Fibroblast of villous mesenchyme (primary cell): ENCODE data around the gene TAF11L14. TPM values are rescaled to one million over a fixed set of nuclear protein-coding genes. Genes with fewer than 3 reads are reported as not detected.
"Not testable (repeated sequence)": the region's sequence is repeated elsewhere in the genome, so short reads cannot be mapped to it uniquely, and the experiment has no call there.

Source experiments
- DNase-seq: peaks from one replicate; pipeline ENCODE4 v3.0.0-alpha.2; 2010; ENCODE audit warnings: low read depth
- H3K4me3 ChIP-seq: 2 replicates; pipeline ENCODE4 v1.5.1; 2011; ENCODE audit warnings: low read depth, mild to moderate bottlenecking, low read length
- total RNA-seq: library from RNA; depleted of rRNA; stranded (reverse); fragments of >200 nt; gene quantifications from 2 replicates; pipeline ENCODE4 v1.2.3, GENCODE V29; 2012
- TF ChIP-seq, protein P1 (sequence below): IDR thresholded peaks from 2 replicates; pipeline ENCODE4 v1.5.1; 2012; ENCODE audit warnings: low read depth, mild to moderate bottlenecking, low read length; ENCODE audit not compliant: insufficient read depth

TAF11L14 gene
- total RNA-seq: not detected in 2 replicates

DNA sequence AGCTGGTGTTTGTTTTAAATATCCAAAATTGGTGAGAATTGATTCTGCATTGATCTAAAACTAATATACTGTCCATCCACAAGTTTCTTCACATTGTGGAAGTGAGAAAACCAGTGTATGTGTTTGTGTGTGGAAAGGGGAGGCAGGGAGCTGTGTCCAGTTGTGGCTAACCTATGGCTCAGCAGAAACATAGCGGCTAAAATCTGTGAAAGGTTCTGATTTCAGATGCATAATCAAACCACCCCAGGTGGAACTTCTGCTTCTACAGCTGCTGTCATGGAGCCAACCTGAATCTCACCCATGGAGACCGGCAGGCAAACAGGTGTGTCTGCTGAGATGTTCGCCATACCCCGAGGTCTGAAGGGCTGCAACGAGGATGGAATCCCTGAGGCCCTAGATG lies at the start of gene TAF11L14:
TSS of gene TAF11L14 (plus strand) at position 301 of the 400 bp plus-strand sequence.
- TF ChIP-seq, protein P1, sequence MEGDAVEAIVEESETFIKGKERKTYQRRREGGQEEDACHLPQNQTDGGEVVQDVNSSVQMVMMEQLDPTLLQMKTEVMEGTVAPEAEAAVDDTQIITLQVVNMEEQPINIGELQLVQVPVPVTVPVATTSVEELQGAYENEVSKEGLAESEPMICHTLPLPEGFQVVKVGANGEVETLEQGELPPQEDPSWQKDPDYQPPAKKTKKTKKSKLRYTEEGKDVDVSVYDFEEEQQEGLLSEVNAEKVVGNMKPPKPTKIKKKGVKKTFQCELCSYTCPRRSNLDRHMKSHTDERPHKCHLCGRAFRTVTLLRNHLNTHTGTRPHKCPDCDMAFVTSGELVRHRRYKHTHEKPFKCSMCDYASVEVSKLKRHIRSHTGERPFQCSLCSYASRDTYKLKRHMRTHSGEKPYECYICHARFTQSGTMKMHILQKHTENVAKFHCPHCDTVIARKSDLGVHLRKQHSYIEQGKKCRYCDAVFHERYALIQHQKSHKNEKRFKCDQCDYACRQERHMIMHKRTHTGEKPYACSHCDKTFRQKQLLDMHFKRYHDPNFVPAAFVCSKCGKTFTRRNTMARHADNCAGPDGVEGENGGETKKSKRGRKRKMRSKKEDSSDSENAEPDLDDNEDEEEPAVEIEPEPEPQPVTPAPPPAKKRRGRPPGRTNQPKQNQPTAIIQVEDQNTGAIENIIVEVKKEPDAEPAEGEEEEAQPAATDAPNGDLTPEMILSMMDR: no peak
- no peak within 1 kb of the TSS for H3K4me3 ChIP-seq
- no peak for DNase-seq

DNA sequence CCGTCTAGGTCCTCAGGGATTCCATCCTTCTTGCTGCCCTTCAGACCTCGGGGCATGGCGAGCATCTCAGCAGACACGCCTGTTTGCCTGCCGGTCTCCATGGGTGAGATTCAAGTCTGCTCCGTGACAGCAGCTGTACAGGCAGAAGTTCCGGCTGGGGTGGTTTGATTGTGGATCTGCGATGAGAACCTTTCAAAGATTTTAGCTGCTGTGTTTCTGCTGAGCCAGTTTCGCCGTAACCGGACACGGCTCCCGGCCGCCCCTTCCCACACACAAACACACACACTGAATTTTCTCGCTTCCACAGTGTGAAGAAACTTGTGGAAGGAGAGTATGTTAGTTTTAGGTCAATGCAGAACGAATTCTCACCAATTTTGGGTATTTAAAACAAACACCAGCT lies 48.6 kb upstream of the TAF11L14 start, which contains the start of gene TAF11L7:
TSS of gene TAF11L7 (minus strand) at position 101 of the 400 bp plus-strand sequence.
- not testable (repeated sequence) for H3K4me3 ChIP-seq, DNase-seq

- not testable (repeated sequence) for DNase-seq, H3K4me3 ChIP-seq
These were observed 43.4 kb upstream of the TAF11L14 start, which contains the start of gene TAF11L8 for GRCh38 chr5:17590860-17591259. Gene TAF11L8, minus strand, starts transcription at chr5:17590960.

- not testable (repeated sequence) for DNase-seq, H3K4me3 ChIP-seq
These were observed 40.0 kb upstream of the TAF11L14 start, which contains the start of gene TAF11L9 for GRCh38 chr5:17594255-17594654. Gene TAF11L9, minus strand, starts transcription at chr5:17594394.

DNA sequence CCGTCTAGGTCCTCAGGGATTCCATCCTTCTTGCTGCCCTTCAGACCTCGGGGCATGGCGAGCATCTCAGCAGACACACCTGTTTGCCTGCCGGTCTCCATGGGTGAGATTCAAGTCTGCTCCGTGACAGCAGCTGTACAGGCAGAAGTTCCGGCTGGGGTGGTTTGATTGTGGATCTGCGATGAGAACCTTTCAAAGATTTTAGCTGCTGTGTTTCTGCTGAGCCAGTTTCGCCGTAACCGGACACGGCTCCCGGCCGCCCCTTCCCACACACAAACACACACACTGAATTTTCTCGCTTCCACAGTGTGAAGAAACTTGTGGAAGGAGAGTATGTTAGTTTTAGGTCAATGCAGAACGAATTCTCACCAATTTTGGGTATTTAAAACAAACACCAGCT lies 36.5 kb upstream of the TAF11L14 start, which contains the start of gene TAF11L10:
TSS of gene TAF11L10 (minus strand) at position 101 of the 400 bp plus-strand sequence.
- H3K4me3 ChIP-seq, DNase-seq: not testable (repeated sequence)

DNA sequence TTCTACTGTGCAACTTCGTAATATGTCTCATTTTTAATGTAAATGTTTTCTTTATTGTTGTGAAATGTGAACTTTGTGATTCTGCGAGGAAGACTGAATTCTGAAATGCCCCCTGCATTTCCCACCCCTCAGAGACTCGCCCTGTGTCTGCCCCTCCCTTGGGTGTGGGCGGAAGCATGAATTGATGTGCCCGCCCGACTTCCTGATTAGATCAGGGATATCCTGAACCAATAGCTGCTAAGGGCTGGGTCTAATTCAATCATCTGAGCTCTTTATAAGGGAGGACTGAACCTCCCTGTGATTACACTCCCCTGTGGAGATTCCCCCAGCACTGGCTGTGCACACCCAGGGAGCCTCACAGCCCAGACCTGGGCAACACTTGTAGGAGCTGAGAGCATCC lies 30.4 kb upstream of the TAF11L14 start, which contains the start of gene TAF11L11:
TSS of gene TAF11L11 (plus strand) at position 304 of the 400 bp plus-strand sequence.
- H3K4me3 ChIP-seq, DNase-seq: not testable (repeated sequence)

GRCh38 chr5:17604951-17605350 lies 29.3 kb upstream of the TAF11L14 start:
- no peak for DNase-seq
- H3K4me3 ChIP-seq: no peak overlapping the region

GRCh38 chr5:17607461-17607860 lies 26.8 kb upstream of the TAF11L14 start:
- H3K4me3 ChIP-seq, DNase-seq: not testable (repeated sequence)

More at GRCh38 chr5:17604951-17605350, 29.3 kb upstream of the TAF11L14 start:
- TF ChIP-seq, protein P1: no peak

DNA sequence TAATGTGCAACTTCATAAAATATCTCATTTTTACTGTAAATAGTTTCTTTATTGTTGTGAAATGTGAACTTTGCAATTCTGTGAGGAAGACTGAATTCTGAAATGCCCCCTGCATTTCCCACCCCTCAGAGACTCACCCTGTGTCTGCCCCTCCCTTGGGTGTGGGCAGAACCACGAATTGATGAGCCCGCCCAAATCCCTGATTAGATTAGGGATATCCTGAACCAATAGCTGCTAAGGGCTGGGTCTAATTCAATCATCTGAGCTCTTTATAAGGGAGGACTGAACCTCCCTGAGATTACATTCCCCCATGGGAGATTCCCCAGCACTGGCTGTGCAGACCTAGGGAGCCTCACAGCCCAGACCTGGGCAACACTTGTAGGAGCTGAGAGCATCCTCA lies 24.2 kb upstream of the TAF11L14 start, which contains the start of gene TAF11L12:
TSS of gene TAF11L12 (plus strand) at position 301 of the 400 bp plus-strand sequence.
- not testable (repeated sequence) for H3K4me3 ChIP-seq, DNase-seq

- H3K4me3 ChIP-seq: no peak overlapping the region
- TF ChIP-seq, protein P1: no peak
- no peak for DNase-seq
These were observed 19.2 kb upstream of the TAF11L14 start for GRCh38 chr5:17614872-17615605.
